DMS 273 (cell line): Measurements from ENCODE around the gene IL11RA.
"Not testable (repeated sequence)": the region's sequence is repeated elsewhere in the genome, so short reads cannot be mapped to it uniquely, and the experiment has no call there.

Experiments used
- DNase-seq: peaks from one replicate; lab custom pipeline; 2025; ENCODE audit not compliant: unreplicated experiment; lab: John Stamatoyannopoulos, UW

IL11RA gene

GRCh38 chr9:34628656-34629490 lies 23.1 kb upstream of the IL11RA start, which contains the start of gene ARID3C:
Gene ARID3C (minus strand): TSS chr9:34629066. CDS start chr9:34628014, 1,052 bp downstream.
- DNase-seq: peak; percentile 73

GRCh38 chr9:34629491-34629808 lies 22.5 kb upstream of the IL11RA start:
- no peak for DNase-seq

GRCh38 chr9:34630402-34631154 lies 21.4 kb upstream of the IL11RA start:
- peak; percentile 45 for DNase-seq

- DNase-seq: no peak
Measured at GRCh38 chr9:34633166-34633565, 18.8 kb upstream of the IL11RA start.

GRCh38 chr9:34633851-34634550 lies 18.0 kb upstream of the IL11RA start:
- peak; percentile 82 for DNase-seq

GRCh38 chr9:34634551-34635248 lies 17.3 kb upstream of the IL11RA start:
- no peak for DNase-seq

GRCh38 chr9:34635556-34635955 lies 16.4 kb upstream of the IL11RA start:
- DNase-seq: no peak

GRCh38 chr9:34636791-34637355 lies 15.1 kb upstream of the IL11RA start:
- DNase-seq: peak; percentile 49

- peak; percentile 98 for DNase-seq
Measured at GRCh38 chr9:34637356-34638137, 14.4 kb upstream of the IL11RA start, which contains the start of gene SIGMAR1. Gene SIGMAR1 (minus strand): TSS chr9:34637787. CDS start chr9:34637697, 90 bp downstream.

GRCh38 chr9:34638138-34638445 lies 13.9 kb upstream of the IL11RA start:
- DNase-seq: no peak

- not testable (repeated sequence) for DNase-seq
Measured at GRCh38 chr9:34639322-34639721, 12.7 kb upstream of the IL11RA start.

- DNase-seq: no peak
Measured at GRCh38 chr9:34642679-34643078, 9.3 kb upstream of the IL11RA start.

GRCh38 chr9:34644766-34645314 lies 7.1 kb upstream of the IL11RA start:
- DNase-seq: no peak

GRCh38 chr9:34646211-34647083 lies 5.5 kb upstream of the IL11RA start, which contains the start of gene GALT:
Gene GALT (plus strand): TSS chr9:34646675. CDS start chr9:34646705, 30 bp downstream.
- peak; percentile 94 for DNase-seq

GRCh38 chr9:34647084-34647403 lies 4.9 kb upstream of the IL11RA start:
- no peak for DNase-seq

- DNase-seq: no peak
Measured at GRCh38 chr9:34647651-34648050, 4.3 kb upstream of the IL11RA start.

- no peak for DNase-seq
Measured at GRCh38 chr9:34648673-34649072, 3.3 kb upstream of the IL11RA start.

- no peak for DNase-seq
Measured at GRCh38 chr9:34650816-34651215, 1.2 kb upstream of the IL11RA start.

- DNase-seq: no peak
Measured at GRCh38 chr9:34651321-34651720, 664 bp upstream of the IL11RA start.
